GM21529 (cell line): ENCODE results near the gene KRTAP10-2.

Experiments
- ATAC-seq: cut with Tn5 transposase; IDR thresholded peaks from one replicate; pipeline ENCODE4 v1.9.1; 2021; ENCODE audit not compliant: unreplicated experiment

The KRTAP10-2 gene

GRCh38 chr21:44540741-44541288, 10.5 kb downstream of the KRTAP10-2 start:
- ATAC-seq, result no peak

GRCh38 chr21:44539991-44540666, 11.2 kb downstream of the KRTAP10-2 start, which contains the start of gene KRTAP10-1:
KRTAP10-1 (minus strand) TSS chr21:44540195; CDS start chr21:44540150, 45 bp downstream.
- no peak for ATAC-seq

- ATAC-seq, result no peak
Observed at GRCh38 chr21:44539046-44539445, 12.3 kb downstream of the KRTAP10-2 start.

GRCh38 chr21:44537930-44538911, 13.1 kb downstream of the KRTAP10-2 start:
- no peak for ATAC-seq

GRCh38 chr21:44535963-44536362, 15.3 kb downstream of the KRTAP10-2 start:
- no peak for ATAC-seq

GRCh38 chr21:44534688-44535087, 16.6 kb downstream of the KRTAP10-2 start:
- no peak for ATAC-seq

- ATAC-seq, result no peak
Observed at GRCh38 chr21:44533891-44534627, 17.2 kb downstream of the KRTAP10-2 start.

GRCh38 chr21:44533121-44533890, 18.0 kb downstream of the KRTAP10-2 start:
- ATAC-seq, result no peak

GRCh38 chr21:44532712-44533111, 18.6 kb downstream of the KRTAP10-2 start:
- ATAC-seq, result no peak

GRCh38 chr21:44531606-44532564, 19.4 kb downstream of the KRTAP10-2 start:
- ATAC-seq, result no peak

GRCh38 chr21:44530903-44531605, 20.3 kb downstream of the KRTAP10-2 start:
- no peak for ATAC-seq

- ATAC-seq, result no peak
Observed at GRCh38 chr21:44530221-44530902, 20.9 kb downstream of the KRTAP10-2 start.

GRCh38 chr21:44529503-44530125, 21.7 kb downstream of the KRTAP10-2 start:
- ATAC-seq, result no peak

- ATAC-seq, result no peak
Observed at GRCh38 chr21:44529011-44529421, 22.3 kb downstream of the KRTAP10-2 start.

- ATAC-seq, result no peak
Observed at GRCh38 chr21:44528634-44528995, 22.7 kb downstream of the KRTAP10-2 start.

- ATAC-seq, result no peak
Observed at GRCh38 chr21:44527983-44528633, 23.2 kb downstream of the KRTAP10-2 start.
